Neutrophil (primary cell): ENCODE results near the gene HLA-DMB.

Experiments used
- H3K27ac ChIP-seq: fragments of 200-600 bp; sonication (generic); 2 replicates; pipeline ENCODE4 v1.5.1; 2016; ENCODE audit warnings: mild to moderate bottlenecking, moderate library complexity
- H3K27me3 ChIP-seq: fragments of 200-600 bp; sonication (generic); 2 replicates; pipeline ENCODE4 v1.6.0; 2016; ENCODE audit warnings: mild to moderate bottlenecking
- H3K36me3 ChIP-seq: fragments of 200-600 bp; sonication (generic); 2 replicates; pipeline ENCODE4 v1.5.1; 2017
- H3K4me1 ChIP-seq, 2 experiments: fragments of 200-600 bp in 1 of 2; sonication (generic) in 1 of 2; 1 replicate in 1 of 2; 2 replicates in 1 of 2; pipeline versions ENCODE4 v1.5.1 to v1.6.1; 2013 to 2016; ENCODE audit warnings: low read depth in 1 of 2, low read length in 1 of 2, mild to moderate bottlenecking in 1 of 2, moderate library complexity in 1 of 2; ENCODE audit not compliant: control insufficient read depth in 1 of 2, insufficient read depth in 1 of 2
- H3K4me3 ChIP-seq, 2 experiments: fragments of 200-600 bp in 1 of 2; sonication (generic) in 1 of 2; 1 replicate in 1 of 2; 2 replicates in 1 of 2; pipeline ENCODE4 v1.5.1; 2013 to 2016; ENCODE audit warnings: low read depth in 1 of 2, low read length in 1 of 2, mild to moderate bottlenecking in 1 of 2, moderate library complexity in 1 of 2
- H3K9me3 ChIP-seq: fragments of 200-600 bp; sonication (generic); 2 replicates; pipeline ENCODE4 v1.5.1; 2016
- TF ChIP-seq, protein P1 (sequence below): fragments of 200-600 bp; sonication (generic); IDR thresholded peaks from 2 replicates; pipeline ENCODE4 v1.5.1; 2016; ENCODE audit warnings: antibody characterized with exemption

Gene HLA-DMB

DNA sequence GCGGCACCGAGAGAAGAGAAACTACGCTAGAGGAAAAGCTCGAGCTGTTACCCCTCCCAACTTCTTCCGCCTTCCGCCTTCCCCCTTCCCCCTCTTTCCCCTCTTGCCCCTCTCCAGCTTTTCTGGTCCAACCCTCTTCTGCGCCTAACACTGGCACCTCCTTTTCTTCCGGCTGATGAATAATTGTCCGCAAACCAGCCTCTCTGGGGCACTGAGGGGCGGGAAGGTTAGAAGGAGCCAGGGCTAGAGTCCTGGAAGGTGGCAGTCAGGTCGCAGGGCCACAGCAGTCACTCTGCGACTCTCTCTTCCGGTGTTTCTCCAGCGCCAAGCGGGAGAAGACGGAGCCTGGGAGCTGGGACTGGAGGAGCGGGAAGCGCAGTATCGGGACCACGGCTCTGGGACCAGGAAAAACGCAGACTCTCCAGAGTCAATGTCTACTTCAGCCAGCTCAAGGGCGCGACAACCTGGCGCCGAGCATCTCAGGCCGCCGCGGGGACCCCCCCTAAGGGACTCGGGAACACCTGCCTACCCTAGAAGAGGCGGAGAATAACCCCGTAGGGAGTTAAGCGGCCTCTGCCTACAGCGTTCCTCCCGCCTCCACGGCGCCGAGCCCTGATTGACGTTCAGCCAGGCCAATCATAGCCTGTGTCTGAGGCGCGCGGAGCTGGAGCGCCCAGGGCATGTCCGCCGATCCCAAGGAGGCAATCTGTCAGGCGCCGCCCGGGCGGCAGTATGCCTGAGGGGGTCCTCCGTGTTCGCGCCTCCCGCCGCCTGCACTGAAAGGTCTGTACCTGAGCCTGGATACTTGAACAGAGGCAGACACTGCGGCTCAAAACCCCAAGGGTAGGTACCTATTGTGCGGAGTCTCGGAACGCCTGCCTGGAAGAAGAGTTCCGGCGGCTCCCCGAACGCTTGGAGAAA lies 46.5 kb downstream of the HLA-DMB start:
- Histone ChIP-seq H3K4me3 (peak overlapping the region; percentile 83 to 87), H3K9me3 (no peaks in the 10 kb centered on the region), H3K27ac (peak overlapping the region; percentile 82), H3K36me3 (no peaks in the 10 kb centered on the region), H3K4me1 (peaks cover 11 to 18% of the 10 kb centered on the region in 2 experiments), H3K27me3 (no peaks in the 10 kb centered on the region)
- TF ChIP-seq, protein P1, sequence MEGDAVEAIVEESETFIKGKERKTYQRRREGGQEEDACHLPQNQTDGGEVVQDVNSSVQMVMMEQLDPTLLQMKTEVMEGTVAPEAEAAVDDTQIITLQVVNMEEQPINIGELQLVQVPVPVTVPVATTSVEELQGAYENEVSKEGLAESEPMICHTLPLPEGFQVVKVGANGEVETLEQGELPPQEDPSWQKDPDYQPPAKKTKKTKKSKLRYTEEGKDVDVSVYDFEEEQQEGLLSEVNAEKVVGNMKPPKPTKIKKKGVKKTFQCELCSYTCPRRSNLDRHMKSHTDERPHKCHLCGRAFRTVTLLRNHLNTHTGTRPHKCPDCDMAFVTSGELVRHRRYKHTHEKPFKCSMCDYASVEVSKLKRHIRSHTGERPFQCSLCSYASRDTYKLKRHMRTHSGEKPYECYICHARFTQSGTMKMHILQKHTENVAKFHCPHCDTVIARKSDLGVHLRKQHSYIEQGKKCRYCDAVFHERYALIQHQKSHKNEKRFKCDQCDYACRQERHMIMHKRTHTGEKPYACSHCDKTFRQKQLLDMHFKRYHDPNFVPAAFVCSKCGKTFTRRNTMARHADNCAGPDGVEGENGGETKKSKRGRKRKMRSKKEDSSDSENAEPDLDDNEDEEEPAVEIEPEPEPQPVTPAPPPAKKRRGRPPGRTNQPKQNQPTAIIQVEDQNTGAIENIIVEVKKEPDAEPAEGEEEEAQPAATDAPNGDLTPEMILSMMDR, result no peak

DNA sequence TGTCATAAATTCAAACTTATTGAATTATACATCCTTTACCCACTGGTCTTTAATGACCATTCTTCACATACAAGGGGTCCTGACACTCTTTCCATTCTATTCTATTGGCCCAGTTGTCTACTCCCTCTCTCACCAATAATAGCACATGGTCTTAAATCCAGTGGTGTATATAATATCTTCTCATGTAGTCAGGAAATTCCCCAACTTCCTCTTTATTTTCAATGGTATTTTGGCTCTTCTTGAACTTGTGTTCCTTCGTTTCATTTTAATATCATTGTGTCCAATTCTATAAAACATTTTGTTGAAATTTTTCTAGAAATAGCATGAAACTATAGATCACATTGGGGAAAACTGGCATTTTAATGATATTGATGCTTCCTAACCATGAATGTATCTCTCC lies 50.0 kb downstream of the HLA-DMB start:
- no peaks in the 10 kb centered on the region for H3K36me3 ChIP-seq
- peaks cover 9 to 18% of the 10 kb centered on the region in 2 experiments for H3K4me1 ChIP-seq
- H3K27ac ChIP-seq, result no peak overlapping the region
- H3K27me3 ChIP-seq, result no peaks in the 10 kb centered on the region
- H3K4me3 ChIP-seq, result no peak overlapping the region
- TF ChIP-seq, protein P1, result no peak
- H3K9me3 ChIP-seq, result no peaks in the 10 kb centered on the region

DNA sequence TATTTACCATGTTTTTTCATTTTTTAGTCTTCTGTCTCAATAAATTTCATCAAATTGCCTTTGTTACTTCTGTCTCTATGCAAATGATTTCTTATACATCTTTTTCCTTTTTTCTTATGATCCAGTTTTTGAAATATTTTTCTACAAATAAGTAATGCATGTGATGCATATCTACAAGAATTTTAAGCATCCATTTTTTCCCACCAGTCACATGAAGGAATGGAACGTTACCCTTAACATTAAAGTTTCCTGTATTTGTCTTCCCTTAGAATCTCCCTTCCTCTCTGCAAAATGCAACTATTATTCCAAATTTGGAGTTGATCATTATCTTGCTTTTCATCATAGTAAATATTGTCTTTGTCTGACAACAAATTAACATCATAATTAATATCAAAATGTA lies 51.3 kb downstream of the HLA-DMB start:
- Histone ChIP-seq H3K4me3 (no peak overlapping the region), H3K27ac (no peak overlapping the region), H3K36me3 (no peaks in the 10 kb centered on the region), H3K4me1 (peaks cover 0 to 8% of the 10 kb centered on the region in 2 experiments), H3K9me3 (no peaks in the 10 kb centered on the region), H3K27me3 (no peaks in the 10 kb centered on the region)
- TF ChIP-seq, protein P1, result no peak

DNA sequence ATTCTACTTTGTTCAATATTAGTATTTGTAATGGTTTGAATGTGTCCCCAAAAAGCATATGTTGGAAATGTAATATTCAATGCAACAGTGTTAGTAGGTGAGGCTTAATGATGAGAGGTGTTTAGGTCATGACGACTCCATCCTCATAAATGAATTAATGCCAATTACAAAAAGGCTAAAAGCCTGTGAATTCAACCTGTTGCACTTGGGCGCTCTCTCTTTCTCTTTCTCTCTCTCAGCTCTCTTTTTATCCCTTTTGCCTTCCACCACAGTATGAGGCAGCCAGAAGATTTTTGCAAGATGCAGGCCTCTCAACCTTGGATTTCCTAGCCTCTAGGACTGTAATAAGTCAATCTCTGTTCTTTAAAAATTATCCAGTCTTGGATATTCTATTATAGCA lies 52.3 kb downstream of the HLA-DMB start:
- H3K4me3 ChIP-seq, result no peak overlapping the region
- no peaks in the 10 kb centered on the region for H3K9me3 ChIP-seq
- H3K4me1 ChIP-seq, result peaks cover 0 to under 1% of the 10 kb centered on the region in 2 experiments
- peaks cover 5% of the 10 kb centered on the region for H3K27me3 ChIP-seq
- TF ChIP-seq, protein P1, result no peak
- no peaks in the 10 kb centered on the region for H3K36me3 ChIP-seq
- H3K27ac ChIP-seq, result no peak overlapping the region

DNA sequence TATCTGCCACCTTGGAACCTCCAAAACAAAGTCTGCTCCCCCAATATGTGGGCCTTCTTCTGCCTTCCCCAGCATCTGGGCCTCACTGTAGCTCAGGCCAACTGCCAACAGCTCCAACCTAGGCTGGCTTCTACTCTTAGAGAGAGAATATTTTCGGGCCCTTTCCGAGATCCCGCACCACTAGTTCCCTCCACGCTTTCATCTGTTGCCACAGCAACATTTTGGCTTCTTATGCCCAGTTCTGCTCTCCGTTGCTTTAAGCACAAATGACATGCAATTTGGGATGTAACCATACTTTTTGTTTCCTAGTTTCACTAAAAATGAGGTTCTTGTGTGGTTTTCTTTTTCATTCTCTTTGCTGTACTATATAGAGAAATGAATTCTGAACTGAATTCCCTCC lies 53.2 kb downstream of the HLA-DMB start:
- peaks cover 5% of the 10 kb centered on the region for H3K27me3 ChIP-seq
- TF ChIP-seq, protein P1, result no peak
- no peaks in the 10 kb centered on the region for H3K9me3 ChIP-seq
- no peak overlapping the region for H3K4me3 ChIP-seq
- H3K4me1 ChIP-seq, result no peaks in the 10 kb centered on the region
- H3K36me3 ChIP-seq, result no peaks in the 10 kb centered on the region
- H3K27ac ChIP-seq, result no peak overlapping the region
